SK-N-MC (cell line): ENCODE data around the gene SAMHD1.
"Not testable (repeated sequence)": the region's sequence is repeated elsewhere in the genome, so short reads cannot be mapped to it uniquely, and the experiment has no call there.

Source experiments
- DNase-seq: peaks from one replicate; pipeline ENCODE4 v3.0.0-alpha.2; 2011; ENCODE audit warnings: low read depth, low spot score
- H3K27ac ChIP-seq: fragments of 200-600 bp; sonication (generic); 2 replicates; pipeline ENCODE4 v1.5.1; 2016; ENCODE audit warnings: mixed run types
- H3K36me3 ChIP-seq: fragments of 200-600 bp; sonication (generic); 2 replicates; pipeline ENCODE4 v1.6.1; 2017; ENCODE audit warnings: antibody characterized with exemption, low read length, mixed read lengths; ENCODE audit not compliant: insufficient read depth
- H3K4me3 ChIP-seq: fragments of 200-600 bp; sonication (generic); 2 replicates; pipeline ENCODE4 v1.5.1; 2016
- H3K9ac ChIP-seq: fragments of 200-600 bp; sonication (generic); 2 replicates; pipeline ENCODE4 v1.8.0; 2017; ENCODE audit warnings: mixed run types, mixed read lengths; ENCODE audit not compliant: insufficient read length
- H3K9me3 ChIP-seq: fragments of 200-600 bp; sonication (generic); 2 replicates; pipeline ENCODE4 v1.6.1; 2017; ENCODE audit warnings: low read depth, mild to moderate bottlenecking, antibody characterized with exemption, low read length, moderate library complexity, mixed read lengths
- EZH2 ChIP-seq: fragments of 200-600 bp; sonication (generic); IDR thresholded peaks from one replicate; pipeline ENCODE4 v1.6.1; 2017; ENCODE audit warnings: antibody characterized with exemption
- FOXP2 ChIP-seq: optimal IDR thresholded peaks from 2 replicates; pipeline ENCODE3; 2011; ENCODE audit warnings: mild to moderate bottlenecking, moderate library complexity; ENCODE audit not compliant: insufficient read depth; ENCODE audit errors: extremely low read length, control extremely low read depth
- POLR2AphosphoS5 ChIP-seq: IDR thresholded peaks from 2 replicates; pipeline ENCODE4 v1.6.1; 2012; ENCODE audit warnings: mild to moderate bottlenecking, low read depth, low read length, borderline replicate concordance

The SAMHD1 gene

DNA sequence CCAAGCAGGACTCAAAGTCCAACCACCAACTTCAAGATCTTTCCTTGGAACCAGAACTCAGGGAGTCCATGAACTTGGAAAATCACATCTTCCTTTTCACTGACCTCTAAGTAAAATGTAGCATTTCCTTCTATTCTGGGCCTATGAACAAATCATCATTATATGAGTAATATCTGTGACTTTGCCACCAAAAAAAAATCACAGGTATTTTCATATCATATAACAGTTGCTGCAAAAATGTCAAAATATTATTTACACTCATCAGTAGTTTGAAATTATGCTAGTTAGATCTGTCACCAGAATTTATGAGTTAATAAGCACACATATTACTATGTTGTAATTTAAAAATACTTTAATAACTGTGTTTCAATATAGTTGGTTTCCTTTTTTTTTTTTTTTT lies 102.8 kb downstream of the SAMHD1 start:
- H3K36me3 ChIP-seq: no peaks in the 10 kb centered on the region
- no peak for DNase-seq
- no peaks in the 10 kb centered on the region for H3K9me3 ChIP-seq
- no peak for TF ChIP-seq FOXP2
- TF ChIP-seq POLR2AphosphoS5: no peak
- TF ChIP-seq EZH2: no peak
- H3K27ac ChIP-seq: no peak overlapping the region
- no peak overlapping the region for H3K4me3 ChIP-seq
- H3K9ac ChIP-seq: no peak overlapping the region

DNA sequence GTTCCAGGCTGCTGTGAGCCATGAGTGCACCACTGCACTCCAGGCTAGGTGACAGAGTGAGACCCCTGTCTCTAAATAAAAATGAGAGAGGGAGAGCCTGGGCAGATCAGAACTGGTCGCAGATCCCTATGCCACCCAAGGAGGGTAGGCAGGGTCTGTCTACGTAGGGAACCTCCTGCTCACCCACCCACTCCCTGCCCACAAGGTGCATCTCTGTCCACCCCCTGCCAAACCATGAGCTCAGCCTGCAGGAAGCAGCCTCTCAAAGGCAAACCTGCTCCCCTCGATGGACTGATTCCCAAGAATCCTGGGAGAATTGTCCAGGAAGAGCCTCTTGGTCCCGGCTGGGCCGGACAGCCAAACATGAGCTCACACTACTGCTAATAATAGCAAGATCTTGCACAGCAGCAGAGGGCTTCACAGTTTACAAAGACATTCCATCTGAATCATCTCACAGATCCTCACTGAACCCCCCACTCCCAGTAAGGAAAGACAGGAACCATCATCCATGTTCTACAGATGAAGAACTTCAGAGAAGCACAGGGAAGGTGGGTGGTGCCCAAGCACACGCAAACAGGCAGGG lies 103.3 kb downstream of the SAMHD1 start:
- Histone ChIP-seq H3K4me3 (no peak overlapping the region), H3K36me3 (no peaks in the 10 kb centered on the region), H3K9me3 (no peaks in the 10 kb centered on the region), H3K9ac (no peak overlapping the region), H3K27ac (no peak overlapping the region)
- TF ChIP-seq FOXP2: no peak
- TF ChIP-seq POLR2AphosphoS5: no peak
- no peak for TF ChIP-seq EZH2
- no peak for DNase-seq

DNA sequence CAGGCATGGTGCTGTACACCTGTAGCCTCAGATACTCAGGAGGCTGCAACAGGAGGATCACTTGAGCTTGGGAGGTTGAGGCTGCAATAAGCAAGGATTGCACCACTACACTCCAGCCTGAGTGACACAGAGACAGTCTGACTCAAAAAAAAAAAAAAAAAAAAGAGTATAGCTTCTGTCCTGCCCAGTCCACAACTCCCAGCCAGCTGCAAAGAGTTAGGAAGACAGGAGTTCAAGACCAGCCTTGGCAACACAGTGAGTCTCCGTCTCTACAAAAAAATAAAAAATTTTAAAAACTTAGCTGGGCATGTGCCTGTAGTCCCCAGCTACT lies 103.8 kb downstream of the SAMHD1 start:
- TF ChIP-seq EZH2 (no peak), POLR2AphosphoS5 (no peak), FOXP2 (no peak)
- no peak for DNase-seq
- Histone ChIP-seq H3K9ac (no peak overlapping the region), H3K4me3 (no peak overlapping the region), H3K9me3 (no peaks in the 10 kb centered on the region), H3K27ac (no peak overlapping the region), H3K36me3 (no peaks in the 10 kb centered on the region)

DNA sequence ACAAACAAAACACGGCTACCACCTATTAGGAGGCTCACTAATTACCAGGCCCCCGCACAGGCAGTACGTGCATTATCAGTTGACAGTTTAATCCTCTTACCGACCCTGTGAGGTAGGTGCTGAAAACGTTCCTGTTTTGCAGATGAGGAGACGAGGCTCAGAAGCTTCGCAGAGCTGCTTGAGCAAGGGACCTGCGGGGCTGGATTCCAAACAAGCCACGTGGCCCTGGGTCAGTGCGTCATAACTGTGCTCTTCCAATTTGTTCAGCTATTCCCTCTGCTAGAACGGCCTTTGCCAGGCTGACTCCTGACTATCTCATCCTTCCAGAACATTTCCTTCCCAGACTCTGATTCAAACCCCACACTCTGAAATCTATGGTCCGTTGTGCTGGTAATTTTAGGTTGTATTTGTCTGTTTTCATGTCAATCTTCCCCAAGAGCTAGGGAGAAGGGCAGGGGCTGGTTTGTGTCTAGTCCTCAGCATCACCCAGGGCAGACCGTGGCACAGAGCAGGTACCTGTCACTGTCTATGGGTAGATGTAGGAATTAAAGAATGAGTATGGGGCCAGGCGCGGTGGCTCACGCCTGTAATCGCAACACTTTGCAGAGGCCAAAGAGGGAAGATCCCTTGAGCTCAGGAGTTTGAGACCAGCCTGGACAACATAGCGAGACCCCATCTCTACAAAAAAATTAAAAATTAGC lies 104.3 kb downstream of the SAMHD1 start:
- Histone ChIP-seq H3K9ac (no peak overlapping the region), H3K9me3 (no peaks in the 10 kb centered on the region), H3K27ac (peak overlapping the region; percentile 26; the same call in 1 of the 2 replicates), H3K36me3 (no peaks in the 10 kb centered on the region), H3K4me3 (no peak overlapping the region)
- no peak for TF ChIP-seq EZH2
- no peak for TF ChIP-seq FOXP2
- no peak for TF ChIP-seq POLR2AphosphoS5
- DNase-seq: no peak

DNA sequence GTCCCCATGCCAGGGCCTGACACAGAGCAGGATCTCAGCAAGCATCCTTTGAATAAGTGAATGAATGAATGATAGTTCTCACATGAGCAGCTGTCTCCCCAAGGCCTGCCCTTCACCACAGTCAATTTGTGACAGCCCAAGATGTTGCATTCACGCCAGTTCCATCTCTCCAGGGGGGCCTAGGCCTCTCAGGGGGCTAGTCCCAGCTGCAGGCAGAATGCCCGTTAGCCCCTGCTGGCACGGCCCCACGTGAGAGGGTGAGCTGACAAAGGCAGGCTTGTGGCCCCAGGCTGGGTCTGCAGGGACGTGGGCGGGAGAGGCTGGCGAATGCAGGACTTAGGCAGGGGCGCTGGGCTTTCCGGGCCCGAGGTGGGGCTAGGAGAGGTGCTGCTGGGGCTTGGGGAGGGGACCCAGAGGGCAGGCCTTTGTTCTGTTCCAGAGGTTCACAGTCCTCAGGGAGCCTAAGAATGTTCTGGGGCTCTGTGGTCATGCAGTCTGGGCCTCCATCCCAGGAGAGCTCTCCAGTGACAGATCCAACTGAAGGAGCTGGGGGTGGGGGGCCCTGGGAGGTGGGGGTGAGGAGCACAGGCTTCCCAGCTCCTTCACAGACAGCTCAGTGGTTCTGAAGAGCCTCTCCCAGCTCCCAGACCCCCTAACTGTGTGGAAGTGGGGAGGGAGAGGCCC lies 106.1 kb downstream of the SAMHD1 start:
- Histone ChIP-seq H3K9me3 (no peaks in the 10 kb centered on the region), H3K27ac (peak overlapping the region; percentile 33; the same call in 1 of the 2 replicates), H3K4me3 (no peak overlapping the region), H3K9ac (peak overlapping the region; percentile 19), H3K36me3 (no peaks in the 10 kb centered on the region)
- no peak for DNase-seq
- TF ChIP-seq FOXP2: no peak
- no peak for TF ChIP-seq EZH2
- no peak for TF ChIP-seq POLR2AphosphoS5

DNA sequence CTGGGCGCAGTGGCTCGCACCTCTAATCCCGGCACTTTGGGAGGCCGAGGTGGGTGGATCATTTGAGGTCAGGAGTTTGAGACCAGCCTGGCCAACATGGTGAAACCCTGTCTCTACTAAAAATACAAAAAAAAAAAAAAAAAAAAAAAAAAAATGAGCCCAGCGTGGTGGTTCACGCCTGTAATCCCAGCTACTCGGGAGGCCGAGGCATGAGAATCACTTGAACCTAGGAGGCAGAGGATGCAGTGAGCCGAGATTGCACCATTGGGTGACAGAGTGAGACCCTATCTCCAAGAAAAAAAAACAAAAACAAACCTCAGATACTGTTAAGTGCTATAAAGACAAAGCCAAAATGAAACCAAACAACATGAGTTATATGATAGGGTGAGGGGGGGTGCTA lies 110.5 kb downstream of the SAMHD1 start:
- DNase-seq, H3K4me3 ChIP-seq, H3K36me3 ChIP-seq, H3K9me3 ChIP-seq, H3K9ac ChIP-seq: not testable (repeated sequence)
- peak overlapping the region; percentile 91 for H3K27ac ChIP-seq
